Measurements from ENCODE around the gene TERF2IP. TPM values are rescaled to one million over a fixed set of nuclear protein-coding genes. Genes with fewer than 3 reads are reported as not detected.

TERF2IP gene
- total RNA-seq, 1 experiment from 2014 or later, result 48.5 TPM

GRCh38 chr16:75606507-75606906 lies 41.1 kb upstream of the TERF2IP start:
- Histone ChIP-seq H3K9me3 (ENCODE audit: low read depth, low read length, poor library complexity, severe bottlenecking) (no peaks in the 10 kb centered on the region), H3K36me3 (ENCODE audit: insufficient read depth, low read length, poor library complexity, severe bottlenecking) (peaks cover 55% of the 10 kb centered on the region)
- POLR2A ChIA-PET (ENCODE audit: low non-redundant PET), result interaction anchor here (0.8 kb wide), 1 partner anchor 12 kb away, joined by 3 read pairs; no protein-coding TSS in a partner anchor

GRCh38 chr16:75614066-75614897 lies 33.3 kb upstream of the TERF2IP start:
- ChIA-PET CTCF (no interaction called here), POLR2A (ENCODE audit: low non-redundant PET) (no interaction called here)
- TF ChIP-seq CTCF (conservative IDR thresholded peaks at IDR 0.05; ENCODE audit: low read depth, low read length), result no peak
- no peak for TF ChIP-seq EZH2 (IDR thresholded peaks at IDR 0.05; ENCODE audit: borderline replicate concordance, low read depth, low read length, poor library complexity, severe bottlenecking)
- Histone ChIP-seq H3K4me3 (ENCODE audit: low read depth, low read length, poor library complexity, severe bottlenecking) (no peak overlapping the region), H3K36me3 (ENCODE audit: insufficient read depth, low read length, poor library complexity, severe bottlenecking) (peaks cover 50% of the 10 kb centered on the region), H3K4me1 (ENCODE audit: insufficient read depth, low read length, poor library complexity, severe bottlenecking) (no peaks in the 10 kb centered on the region), H3K27ac (ENCODE audit: low read depth, low read length, poor library complexity, severe bottlenecking) (no peak overlapping the region), H3K9me3 (ENCODE audit: low read depth, low read length, poor library complexity, severe bottlenecking) (no peaks in the 10 kb centered on the region), H3K27me3 (replicated peaks; ENCODE audit: insufficient read depth, low read depth, low read length, poor library complexity) (no peaks in the 10 kb centered on the region)
- intact Hi-C loops (cut with micrococcal nuclease; ENCODE audit: unreplicated experiment), result no loop called here
- no TSS peak for BruUV-seq (replicated peaks)
- no peak for DNase-seq (ENCODE audit: low spot score)

More at GRCh38 chr16:75606507-75606906, 41.1 kb upstream of the TERF2IP start:
- Histone ChIP-seq H3K4me3 (ENCODE audit: low read depth, low read length, poor library complexity, severe bottlenecking) (no peak overlapping the region), H3K27ac (ENCODE audit: low read depth, low read length, poor library complexity, severe bottlenecking) (no peak overlapping the region), H3K27me3 (replicated peaks; ENCODE audit: insufficient read depth, low read depth, low read length, poor library complexity) (no peaks in the 10 kb centered on the region), H3K4me1 (ENCODE audit: insufficient read depth, low read length, poor library complexity, severe bottlenecking) (no peaks in the 10 kb centered on the region)
- TF ChIP-seq CTCF (conservative IDR thresholded peaks at IDR 0.05; ENCODE audit: low read depth, low read length), result no peak
- no peak for TF ChIP-seq EZH2 (IDR thresholded peaks at IDR 0.05; ENCODE audit: borderline replicate concordance, low read depth, low read length, poor library complexity, severe bottlenecking)
- DNase-seq (ENCODE audit: low spot score), result no peak
- CTCF ChIA-PET, result interaction anchor here (0.6 kb wide), 1 partner anchor 89 kb away, joined by 4 read pairs; no protein-coding TSS in a partner anchor
- BruUV-seq (replicated peaks), result no TSS peak
- intact Hi-C loops (cut with micrococcal nuclease; ENCODE audit: unreplicated experiment), result no loop called here

- POLR2A ChIA-PET (ENCODE audit: low non-redundant PET), result no interaction called here
- CTCF ChIA-PET, result no interaction called here
These were observed 32.0 kb upstream of the TERF2IP start for GRCh38 chr16:75615619-75616018.

More at GRCh38 chr16:75615619-75616018, 32.0 kb upstream of the TERF2IP start:
- Histone ChIP-seq H3K4me1 (ENCODE audit: insufficient read depth, low read length, poor library complexity, severe bottlenecking) (no peaks in the 10 kb centered on the region), H3K27me3 (replicated peaks; ENCODE audit: insufficient read depth, low read depth, low read length, poor library complexity) (no peaks in the 10 kb centered on the region), H3K9me3 (ENCODE audit: low read depth, low read length, poor library complexity, severe bottlenecking) (no peaks in the 10 kb centered on the region), H3K36me3 (ENCODE audit: insufficient read depth, low read length, poor library complexity, severe bottlenecking) (peaks cover 47% of the 10 kb centered on the region), H3K4me3 (ENCODE audit: low read depth, low read length, poor library complexity, severe bottlenecking) (no peak overlapping the region), H3K27ac (ENCODE audit: low read depth, low read length, poor library complexity, severe bottlenecking) (no peak overlapping the region)
- TF ChIP-seq EZH2 (IDR thresholded peaks at IDR 0.05; ENCODE audit: borderline replicate concordance, low read depth, low read length, poor library complexity, severe bottlenecking) (no peak), CTCF (conservative IDR thresholded peaks at IDR 0.05; ENCODE audit: low read depth, low read length) (no peak)
- DNase-seq (ENCODE audit: low spot score), result no peak
- BruUV-seq (replicated peaks), result no TSS peak
- intact Hi-C loops (cut with micrococcal nuclease; ENCODE audit: unreplicated experiment), result no loop called here

Measured in A673 (cell line).